K562 (cell line): ENCODE measurements around the gene EME2. TPM values are rescaled to one million over a fixed set of nuclear protein-coding genes. Genes with fewer than 3 reads are reported as not detected.
A peak's percentile ranks its signal among the peaks of the same experiment; 100 is the strongest.

Experiments
- ARNT ChIP-seq, 2 experiments: fragments of 450-650 bp; IDR thresholded peaks; 2 replicates each; pipeline ENCODE4 v1.6.1; 2016; ENCODE audit warnings: mild to moderate bottlenecking in 1 of 2
- FOXO4 ChIP-seq: fragments of 450-650 bp; formaldehyde crosslinking; IDR thresholded peaks from 2 replicates; pipeline ENCODE4 v1.4.0; 2020; ENCODE audit warnings: mild to moderate bottlenecking, moderate library complexity
- MAZ ChIP-seq, 2 experiments: fragments of 450-650 bp in 1 of 2; sonication (generic) in 1 of 2; formaldehyde crosslinking; IDR thresholded peaks in 1 of 2; conservative IDR thresholded peaks in 1 of 2; 2 replicates each; pipeline versions ENCODE4 v1.4.0 to v1.5.0; 2020; ENCODE audit warnings: mild to moderate bottlenecking in 1 of 2, missing genetic modification reagents in 1 of 2
- MTA3 ChIP-seq: fragments of 450-650 bp; formaldehyde crosslinking; IDR thresholded peaks from 2 replicates; pipeline ENCODE4 v1.6.1; 2017; ENCODE audit warnings: mild to moderate bottlenecking, borderline replicate concordance
- RBM15 ChIP-seq: fragments of 200-400 bp; formaldehyde crosslinking; IDR thresholded peaks from 2 replicates; pipeline ENCODE4 v1.6.1; 2018; ENCODE audit warnings: mild to moderate bottlenecking, low read length, moderate library complexity; ENCODE audit not compliant: insufficient read depth
- ZNF121 ChIP-seq: sonication (generic); formaldehyde crosslinking; conservative IDR thresholded peaks from 2 replicates; pipeline ENCODE4 v1.8.0; 2022; ENCODE audit warnings: missing genetic modification reagents
- ZNF316 ChIP-seq: fragments of 450-650 bp; IDR thresholded peaks from 2 replicates; pipeline ENCODE4 v1.6.1; 2016
- polyA plus RNA-seq, 8 experiments: library from polyadenylated mRNA; depleted of rRNA in 4 of 8; stranded (reverse) in 5 of 8; unstranded in 3 of 8; fragments of >200 nt; fragmentation: Nextera tagmentation in 2 of 8; fragmentation: Illumina TruSeq in 1 of 8; extraction: Ambion mirVana in 2 of 8; extraction: Trizol in 1 of 8; gene quantifications; 2 replicates each; pipeline versions ENCODE4 v1.2.1 to v1.2.3, GENCODE V29; 2011 to 2014; ENCODE audit warnings: inconsistent platforms in 1 of 8, missing spikeins in 1 of 8
- total RNA-seq, 7 experiments: library from RNA; depleted of rRNA in 6 of 7; stranded (reverse); fragments of >200 nt in 6 of 7; fragmentation: Illumina TruSeq in 2 of 7; extraction: Trizol in 2 of 7; gene quantifications; 2 replicates each; pipeline versions ENCODE4 v1.2.1 to v1.2.3, GENCODE V29; 2011 to 2021; ENCODE audit warnings: low replicate concordance in 1 of 7
- TF ChIP-seq, protein P1 (sequence below): sonication (generic); formaldehyde crosslinking; IDR thresholded peaks from 2 replicates; pipeline ENCODE4 v1.8.0; 2022; ENCODE audit warnings: mild to moderate bottlenecking, missing genetic modification reagents

The EME2 gene
- total and polyA plus RNA-seq, 9 of the 15 experiments (the other 6 are each of a cell fraction or from before 2014, with no cell fraction given), result 0.35 to 19.9 (median 3.5) TPM

DNA sequence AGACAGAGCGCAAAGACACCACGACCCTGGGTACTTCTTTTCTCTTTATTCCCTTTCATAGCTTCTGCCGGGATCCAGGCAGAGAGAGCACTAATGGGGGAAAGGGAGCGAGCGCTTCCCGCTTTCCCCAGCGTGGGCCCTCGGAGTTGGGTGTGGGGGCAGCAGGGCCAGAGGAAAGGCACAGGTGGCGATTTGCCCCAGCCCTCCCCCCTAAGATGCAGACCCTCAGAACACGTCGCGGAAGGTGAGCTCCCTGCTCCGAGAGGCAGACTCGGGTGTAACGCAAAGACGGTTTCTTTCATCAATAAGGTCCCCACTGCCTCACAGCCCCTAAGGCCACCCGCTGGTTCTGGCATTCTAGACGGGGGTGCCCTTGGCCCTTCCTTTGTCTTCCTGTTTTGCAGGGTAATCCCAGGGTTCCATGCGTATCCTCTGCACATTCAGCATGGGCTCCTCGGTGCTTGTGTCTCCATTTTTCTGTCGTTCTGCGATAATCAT lies 697 bp upstream of the EME2 start (continued):
- no peak for TF ChIP-seq FOXO4
- peak in 1 of 2 experiments; percentile 36; a peak in 2 of 4 replicates for TF ChIP-seq MAZ (CRISPR knock-in tag; conservative IDR thresholded peaks at IDR 0.05 in 1 of 2, IDR thresholded peaks at IDR 0.05 in 1 of 2)
- TF ChIP-seq RBM15, result no peak
- no peak for TF ChIP-seq ZNF316
- TF ChIP-seq ARNT (IDR thresholded peaks at IDR 0.05), result no peak
- TF ChIP-seq, protein P1, sequence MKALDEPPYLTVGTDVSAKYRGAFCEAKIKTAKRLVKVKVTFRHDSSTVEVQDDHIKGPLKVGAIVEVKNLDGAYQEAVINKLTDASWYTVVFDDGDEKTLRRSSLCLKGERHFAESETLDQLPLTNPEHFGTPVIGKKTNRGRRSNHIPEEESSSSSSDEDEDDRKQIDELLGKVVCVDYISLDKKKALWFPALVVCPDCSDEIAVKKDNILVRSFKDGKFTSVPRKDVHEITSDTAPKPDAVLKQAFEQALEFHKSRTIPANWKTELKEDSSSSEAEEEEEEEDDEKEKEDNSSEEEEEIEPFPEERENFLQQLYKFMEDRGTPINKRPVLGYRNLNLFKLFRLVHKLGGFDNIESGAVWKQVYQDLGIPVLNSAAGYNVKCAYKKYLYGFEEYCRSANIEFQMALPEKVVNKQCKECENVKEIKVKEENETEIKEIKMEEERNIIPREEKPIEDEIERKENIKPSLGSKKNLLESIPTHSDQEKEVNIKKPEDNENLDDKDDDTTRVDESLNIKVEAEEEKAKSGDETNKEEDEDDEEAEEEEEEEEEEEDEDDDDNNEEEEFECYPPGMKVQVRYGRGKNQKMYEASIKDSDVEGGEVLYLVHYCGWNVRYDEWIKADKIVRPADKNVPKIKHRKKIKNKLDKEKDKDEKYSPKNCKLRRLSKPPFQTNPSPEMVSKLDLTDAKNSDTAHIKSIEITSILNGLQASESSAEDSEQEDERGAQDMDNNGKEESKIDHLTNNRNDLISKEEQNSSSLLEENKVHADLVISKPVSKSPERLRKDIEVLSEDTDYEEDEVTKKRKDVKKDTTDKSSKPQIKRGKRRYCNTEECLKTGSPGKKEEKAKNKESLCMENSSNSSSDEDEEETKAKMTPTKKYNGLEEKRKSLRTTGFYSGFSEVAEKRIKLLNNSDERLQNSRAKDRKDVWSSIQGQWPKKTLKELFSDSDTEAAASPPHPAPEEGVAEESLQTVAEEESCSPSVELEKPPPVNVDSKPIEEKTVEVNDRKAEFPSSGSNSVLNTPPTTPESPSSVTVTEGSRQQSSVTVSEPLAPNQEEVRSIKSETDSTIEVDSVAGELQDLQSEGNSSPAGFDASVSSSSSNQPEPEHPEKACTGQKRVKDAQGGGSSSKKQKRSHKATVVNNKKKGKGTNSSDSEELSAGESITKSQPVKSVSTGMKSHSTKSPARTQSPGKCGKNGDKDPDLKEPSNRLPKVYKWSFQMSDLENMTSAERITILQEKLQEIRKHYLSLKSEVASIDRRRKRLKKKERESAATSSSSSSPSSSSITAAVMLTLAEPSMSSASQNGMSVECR, result 0 out of 2 replicates have a peak, but pooled peaks have one; percentile 12
- no peak for TF ChIP-seq MTA3
- TF ChIP-seq ZNF121 (CRISPR knock-in tag), result no peak
